Measurements from ENCODE around the gene PTPRM.

DNA sequence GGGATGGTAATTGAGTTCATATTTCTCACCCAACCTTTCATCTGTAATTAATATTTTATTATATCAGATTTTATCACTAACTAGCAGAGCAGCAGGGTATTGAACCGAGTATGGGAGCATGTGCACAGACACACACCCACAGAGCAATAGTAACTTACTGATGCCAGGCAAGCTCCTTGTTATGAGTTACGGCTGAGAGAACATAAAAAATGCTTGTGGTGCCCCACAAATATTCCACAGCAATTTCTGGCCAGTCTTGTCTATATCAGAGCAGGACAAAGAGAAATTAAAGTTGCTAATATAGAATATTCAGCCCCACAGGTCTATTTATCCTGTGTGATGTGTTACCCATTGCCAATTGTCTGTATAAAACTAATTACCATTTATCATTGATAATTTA is 540.3 kb downstream of the PTPRM start:
- TF ChIP-seq, protein P1, sequence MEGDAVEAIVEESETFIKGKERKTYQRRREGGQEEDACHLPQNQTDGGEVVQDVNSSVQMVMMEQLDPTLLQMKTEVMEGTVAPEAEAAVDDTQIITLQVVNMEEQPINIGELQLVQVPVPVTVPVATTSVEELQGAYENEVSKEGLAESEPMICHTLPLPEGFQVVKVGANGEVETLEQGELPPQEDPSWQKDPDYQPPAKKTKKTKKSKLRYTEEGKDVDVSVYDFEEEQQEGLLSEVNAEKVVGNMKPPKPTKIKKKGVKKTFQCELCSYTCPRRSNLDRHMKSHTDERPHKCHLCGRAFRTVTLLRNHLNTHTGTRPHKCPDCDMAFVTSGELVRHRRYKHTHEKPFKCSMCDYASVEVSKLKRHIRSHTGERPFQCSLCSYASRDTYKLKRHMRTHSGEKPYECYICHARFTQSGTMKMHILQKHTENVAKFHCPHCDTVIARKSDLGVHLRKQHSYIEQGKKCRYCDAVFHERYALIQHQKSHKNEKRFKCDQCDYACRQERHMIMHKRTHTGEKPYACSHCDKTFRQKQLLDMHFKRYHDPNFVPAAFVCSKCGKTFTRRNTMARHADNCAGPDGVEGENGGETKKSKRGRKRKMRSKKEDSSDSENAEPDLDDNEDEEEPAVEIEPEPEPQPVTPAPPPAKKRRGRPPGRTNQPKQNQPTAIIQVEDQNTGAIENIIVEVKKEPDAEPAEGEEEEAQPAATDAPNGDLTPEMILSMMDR (IDR thresholded peaks at IDR 0.05; ENCODE audit: low read depth, low read length, missing input control) = no peak
- TF ChIP-seq, protein P2, sequence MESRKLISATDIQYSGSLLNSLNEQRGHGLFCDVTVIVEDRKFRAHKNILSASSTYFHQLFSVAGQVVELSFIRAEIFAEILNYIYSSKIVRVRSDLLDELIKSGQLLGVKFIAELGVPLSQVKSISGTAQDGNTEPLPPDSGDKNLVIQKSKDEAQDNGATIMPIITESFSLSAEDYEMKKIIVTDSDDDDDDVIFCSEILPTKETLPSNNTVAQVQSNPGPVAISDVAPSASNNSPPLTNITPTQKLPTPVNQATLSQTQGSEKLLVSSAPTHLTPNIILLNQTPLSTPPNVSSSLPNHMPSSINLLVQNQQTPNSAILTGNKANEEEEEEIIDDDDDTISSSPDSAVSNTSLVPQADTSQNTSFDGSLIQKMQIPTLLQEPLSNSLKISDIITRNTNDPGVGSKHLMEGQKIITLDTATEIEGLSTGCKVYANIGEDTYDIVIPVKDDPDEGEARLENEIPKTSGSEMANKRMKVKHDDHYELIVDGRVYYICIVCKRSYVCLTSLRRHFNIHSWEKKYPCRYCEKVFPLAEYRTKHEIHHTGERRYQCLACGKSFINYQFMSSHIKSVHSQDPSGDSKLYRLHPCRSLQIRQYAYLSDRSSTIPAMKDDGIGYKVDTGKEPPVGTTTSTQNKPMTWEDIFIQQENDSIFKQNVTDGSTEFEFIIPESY (IDR thresholded peaks at IDR 0.05) = no peak
- TF ChIP-seq RAD21 (IDR thresholded peaks at IDR 0.05) = no peak
- TF ChIP-seq JUND (IDR thresholded peaks at IDR 0.05) = no peak
- no peak for TF ChIP-seq MAX (IDR thresholded peaks at IDR 0.05)
- no peak for TF ChIP-seq GABPA (IDR thresholded peaks at IDR 0.05 in 1 of 2, conservative IDR thresholded peaks at IDR 0.05 in 1 of 2)
- no peak for TF ChIP-seq YY1 (IDR thresholded peaks at IDR 0.05)
- no peak for TF ChIP-seq REST (IDR thresholded peaks at IDR 0.05)
- no peak for TF ChIP-seq TAF1 (conservative IDR thresholded peaks at IDR 0.05)
- TF ChIP-seq, protein P3, sequence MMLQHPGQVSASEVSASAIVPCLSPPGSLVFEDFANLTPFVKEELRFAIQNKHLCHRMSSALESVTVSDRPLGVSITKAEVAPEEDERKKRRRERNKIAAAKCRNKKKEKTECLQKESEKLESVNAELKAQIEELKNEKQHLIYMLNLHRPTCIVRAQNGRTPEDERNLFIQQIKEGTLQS (IDR thresholded peaks at IDR 0.05) = no peak
- TF ChIP-seq EGR1 (IDR thresholded peaks at IDR 0.05; ENCODE audit: low read depth in 2 of 2) = no peak
